ENCODE data around the gene INO80. TPM values are rescaled to one million over a fixed set of nuclear protein-coding genes. Genes with fewer than 3 reads are reported as not detected.

Gene INO80
- total RNA-seq, 2 experiments from 2014 or later = 31.7 to 35.1 TPM

- intact Hi-C loops (cut with micrococcal nuclease; ENCODE audit: unreplicated experiment) = loop anchor here (1.0 kb wide), 1 partner anchor 118 kb away; no protein-coding TSS in a partner anchor
- CTCF ChIA-PET (ENCODE audit: unreplicated experiment) = no interaction called here
These were observed 93.5 kb downstream of the INO80 start for GRCh38 chr15:41022487-41023090.

GRCh38 chr15:41020829-41021228 is 95.3 kb downstream of the INO80 start:
- Histone ChIP-seq H3K4me3 (ENCODE audit: low read depth, low read length, poor library complexity, severe bottlenecking) (no peak overlapping the region), H3K4me1 (ENCODE audit: insufficient read depth, low read length, poor library complexity, severe bottlenecking) (no peaks in the 10 kb centered on the region), H3K36me3 (ENCODE audit: insufficient read depth, low read length) (peaks cover 89% of the 10 kb centered on the region), H3K9me3 (ENCODE audit: low read length) (no peaks in the 10 kb centered on the region), H3K9me2 (ENCODE audit: insufficient read depth, low read length) (no peaks in the 10 kb centered on the region), H3K27ac (ENCODE audit: low read depth, low read length, poor library complexity, severe bottlenecking) (no peak overlapping the region), H4K20me1 (ENCODE audit: insufficient read depth, low read length) (0 out of 2 replicates have a peak, but pooled peaks cover 6% of the 10 kb centered on the region), H2AFZ (ENCODE audit: low read length) (no peak overlapping the region), H3K4me2 (ENCODE audit: low read length) (no peak overlapping the region), H3K79me2 (ENCODE audit: insufficient read depth, low read depth, low read length) (no peaks in the 10 kb centered on the region)
- intact Hi-C loops (cut with micrococcal nuclease; ENCODE audit: unreplicated experiment) = no loop called here
- no TSS peak for BruUV-seq (replicated peaks)
- ChIA-PET POLR2A (interaction anchor here (1.2 kb wide), 1 partner anchor 28 kb away, joined by 3 read pairs; no protein-coding TSS in a partner anchor), CTCF (ENCODE audit: unreplicated experiment) (no interaction called here)
- TF ChIP-seq CTCF (conservative IDR thresholded peaks at IDR 0.05; ENCODE audit: low read length) = no peak
- no peak for TF ChIP-seq EZH2phosphoT487 (IDR thresholded peaks at IDR 0.05; ENCODE audit: borderline replicate concordance, low read depth, low read length)
- no peak for DNase-seq (ENCODE audit: low spot score)

More at GRCh38 chr15:41022487-41023090, 93.5 kb downstream of the INO80 start:
- H3K27ac ChIP-seq (ENCODE audit: low read depth, low read length, poor library complexity, severe bottlenecking) = no peak overlapping the region
- peak; percentile 55 for DNase-seq (ENCODE audit: low spot score)
- BruUV-seq (replicated peaks) = no TSS peak
- no peak overlapping the region for H3K4me2 ChIP-seq (ENCODE audit: low read length)
- no peak overlapping the region for H3K4me3 ChIP-seq (ENCODE audit: low read depth, low read length, poor library complexity, severe bottlenecking)
- peak; percentile 82 for TF ChIP-seq CTCF (conservative IDR thresholded peaks at IDR 0.05; ENCODE audit: low read length)
- TF ChIP-seq EZH2phosphoT487 (IDR thresholded peaks at IDR 0.05; ENCODE audit: borderline replicate concordance, low read depth, low read length) = no peak
- POLR2A ChIA-PET = no interaction called here
- peaks cover 89% of the 10 kb centered on the region for H3K36me3 ChIP-seq (ENCODE audit: insufficient read depth, low read length)
- no peaks in the 10 kb centered on the region for H3K9me2 ChIP-seq (ENCODE audit: insufficient read depth, low read length)
- H3K79me2 ChIP-seq (ENCODE audit: insufficient read depth, low read depth, low read length) = no peaks in the 10 kb centered on the region
- H2AFZ ChIP-seq (ENCODE audit: low read length) = no peak overlapping the region
- H4K20me1 ChIP-seq (ENCODE audit: insufficient read depth, low read length) = 0 out of 2 replicates have a peak, but pooled peaks cover 6% of the 10 kb centered on the region
- H3K4me1 ChIP-seq (ENCODE audit: insufficient read depth, low read length, poor library complexity, severe bottlenecking) = no peaks in the 10 kb centered on the region
- H3K9me3 ChIP-seq (ENCODE audit: low read length) = no peaks in the 10 kb centered on the region

GRCh38 chr15:41020311-41020710 is 95.8 kb downstream of the INO80 start:
- BruUV-seq (replicated peaks) = no TSS peak
- ChIA-PET CTCF (ENCODE audit: unreplicated experiment) (no interaction called here), POLR2A (interaction anchor here (0.6 kb wide), 1 partner anchor 22 kb away, joined by 3 read pairs; no protein-coding TSS in a partner anchor)
- Histone ChIP-seq H3K9me3 (ENCODE audit: low read length) (no peaks in the 10 kb centered on the region), H3K9me2 (ENCODE audit: insufficient read depth, low read length) (no peaks in the 10 kb centered on the region), H2AFZ (ENCODE audit: low read length) (no peak overlapping the region), H4K20me1 (ENCODE audit: insufficient read depth, low read length) (0 out of 2 replicates have a peak, but pooled peaks cover 6% of the 10 kb centered on the region), H3K36me3 (ENCODE audit: insufficient read depth, low read length) (peaks cover 90% of the 10 kb centered on the region), H3K79me2 (ENCODE audit: insufficient read depth, low read depth, low read length) (no peaks in the 10 kb centered on the region), H3K4me3 (ENCODE audit: low read depth, low read length, poor library complexity, severe bottlenecking) (no peak overlapping the region), H3K4me1 (ENCODE audit: insufficient read depth, low read length, poor library complexity, severe bottlenecking) (no peaks in the 10 kb centered on the region), H3K4me2 (ENCODE audit: low read length) (no peak overlapping the region), H3K27ac (ENCODE audit: low read depth, low read length, poor library complexity, severe bottlenecking) (no peak overlapping the region)
- no peak for DNase-seq (ENCODE audit: low spot score)
- intact Hi-C loops (cut with micrococcal nuclease; ENCODE audit: unreplicated experiment) = no loop called here
- TF ChIP-seq EZH2phosphoT487 (IDR thresholded peaks at IDR 0.05; ENCODE audit: borderline replicate concordance, low read depth, low read length) (no peak), CTCF (conservative IDR thresholded peaks at IDR 0.05; ENCODE audit: low read length) (no peak)

Measured in OCI-LY7 (cell line).